A673 (cell line): ENCODE data around the gene LARGE1. TPM values are rescaled to one million over a fixed set of nuclear protein-coding genes. Genes with fewer than 3 reads are reported as not detected.

Experiments used
- BruUV-seq: library from RNA; stranded (reverse); fragments of 400-500 nt; replicated peaks from 2 replicates; lab custom pipeline; 2021; lab: Mats Ljungman, UMichigan
- CTCF ChIA-PET: fragments of 300-600 bp; sonication (Branson Sonifier 250); formaldehyde crosslinking; loops from one replicate; lab custom pipeline; 2022; ENCODE audit warnings: antibody characterized with exemption; lab: Charles Lee
- POLR2A ChIA-PET: fragments of 300-600 bp; sonication (Branson Sonifier 250); formaldehyde crosslinking; loops from one replicate; lab custom pipeline; 2022; ENCODE audit warnings: antibody characterized with exemption; ENCODE audit not compliant: low non-redundant PET; lab: Charles Lee
- DNase-seq: peaks from one replicate; pipeline ENCODE4 v3.0.0-alpha.2; 2015; ENCODE audit warnings: low spot score
- H3K27ac ChIP-seq: fragments of 200-600 bp; sonication (generic); 2 replicates; pipeline ENCODE4 v1.5.1; 2016; ENCODE audit warnings: mixed run types, low read depth, mild to moderate bottlenecking, mixed read lengths, antibody characterized with exemption, low read length; ENCODE audit not compliant: poor library complexity, severe bottlenecking
- H3K27me3 ChIP-seq: fragments of 200-600 bp; sonication (generic); replicated peaks from 2 replicates; pipeline ENCODE4 v1.6.1; 2017; ENCODE audit warnings: mixed run types, low read depth, mild to moderate bottlenecking, mixed read lengths, antibody characterized with exemption, low read length; ENCODE audit not compliant: insufficient read depth, poor library complexity
- H3K36me3 ChIP-seq: fragments of 200-600 bp; sonication (generic); 2 replicates; pipeline ENCODE4 v1.6.1; 2016; ENCODE audit warnings: mixed run types, mild to moderate bottlenecking, mixed read lengths, antibody characterized with exemption, low read length; ENCODE audit not compliant: insufficient read depth, poor library complexity, severe bottlenecking
- H3K4me1 ChIP-seq: fragments of 200-600 bp; sonication (generic); 2 replicates; pipeline ENCODE4 v1.6.1; 2017; ENCODE audit warnings: mixed run types, mild to moderate bottlenecking, mixed read lengths, antibody characterized with exemption, low read length; ENCODE audit not compliant: insufficient read depth, poor library complexity, severe bottlenecking
- H3K4me3 ChIP-seq: fragments of 200-600 bp; sonication (generic); 2 replicates; pipeline ENCODE4 v1.5.1; 2016; ENCODE audit warnings: low read depth, mixed run types, mild to moderate bottlenecking, mixed read lengths, low read length; ENCODE audit not compliant: poor library complexity, severe bottlenecking
- H3K9me3 ChIP-seq: fragments of 200-600 bp; sonication (generic); 2 replicates; pipeline ENCODE4 v1.6.1; 2016; ENCODE audit warnings: mixed run types, low read depth, mild to moderate bottlenecking, mixed read lengths, antibody characterized with exemption, low read length; ENCODE audit not compliant: poor library complexity, severe bottlenecking
- EZH2 ChIP-seq: fragments of 200-600 bp; sonication (generic); IDR thresholded peaks from 2 replicates; pipeline ENCODE4 v1.6.1; 2017; ENCODE audit warnings: borderline replicate concordance, low read depth, mild to moderate bottlenecking, mixed read lengths, antibody characterized with exemption, low read length; ENCODE audit not compliant: poor library complexity, severe bottlenecking
- intact Hi-C: fragments of 100-400 bp; cut with micrococcal nuclease; formaldehyde crosslinking; loops from one replicate; pipeline ENCODE4 v1.10.0; 2022; ENCODE audit not compliant: unreplicated experiment
- total RNA-seq: library from RNA; stranded (reverse); gene quantifications from 2 replicates; pipeline ENCODE4 v1.2.3, GENCODE V29; 2021
- TF ChIP-seq, protein P1 (sequence below): fragments of 300-800, 200-600 bp; sonication (generic); conservative IDR thresholded peaks from 2 replicates; pipeline ENCODE4 v1.5.1; 2017; ENCODE audit warnings: low read depth, mild to moderate bottlenecking, antibody characterized with exemption, low read length, moderate library complexity, mixed read lengths

The LARGE1 gene
- total RNA-seq, 1 experiment from 2014 or later, result not detected

DNA sequence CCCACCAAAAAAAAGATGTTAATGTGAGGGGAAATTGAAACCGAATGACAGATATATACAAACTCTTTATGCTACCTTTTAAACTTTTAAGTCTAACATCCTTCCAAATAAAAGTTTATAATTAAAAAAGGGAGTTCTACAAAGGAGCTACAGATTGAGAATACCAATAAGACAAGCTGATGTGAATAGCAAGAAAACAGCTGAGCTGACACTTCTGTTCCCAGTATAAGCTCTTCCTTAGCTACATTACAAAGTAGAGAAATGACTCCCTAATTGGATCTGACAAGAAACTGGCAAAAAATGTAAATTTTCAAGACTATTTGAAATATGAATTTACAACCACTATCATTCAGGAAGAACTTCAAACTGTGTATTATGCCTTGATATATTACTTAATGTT, 567.5 kb downstream of the LARGE1 start:
- no peak for DNase-seq
- TF ChIP-seq, protein P1, sequence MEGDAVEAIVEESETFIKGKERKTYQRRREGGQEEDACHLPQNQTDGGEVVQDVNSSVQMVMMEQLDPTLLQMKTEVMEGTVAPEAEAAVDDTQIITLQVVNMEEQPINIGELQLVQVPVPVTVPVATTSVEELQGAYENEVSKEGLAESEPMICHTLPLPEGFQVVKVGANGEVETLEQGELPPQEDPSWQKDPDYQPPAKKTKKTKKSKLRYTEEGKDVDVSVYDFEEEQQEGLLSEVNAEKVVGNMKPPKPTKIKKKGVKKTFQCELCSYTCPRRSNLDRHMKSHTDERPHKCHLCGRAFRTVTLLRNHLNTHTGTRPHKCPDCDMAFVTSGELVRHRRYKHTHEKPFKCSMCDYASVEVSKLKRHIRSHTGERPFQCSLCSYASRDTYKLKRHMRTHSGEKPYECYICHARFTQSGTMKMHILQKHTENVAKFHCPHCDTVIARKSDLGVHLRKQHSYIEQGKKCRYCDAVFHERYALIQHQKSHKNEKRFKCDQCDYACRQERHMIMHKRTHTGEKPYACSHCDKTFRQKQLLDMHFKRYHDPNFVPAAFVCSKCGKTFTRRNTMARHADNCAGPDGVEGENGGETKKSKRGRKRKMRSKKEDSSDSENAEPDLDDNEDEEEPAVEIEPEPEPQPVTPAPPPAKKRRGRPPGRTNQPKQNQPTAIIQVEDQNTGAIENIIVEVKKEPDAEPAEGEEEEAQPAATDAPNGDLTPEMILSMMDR, result no peak
- no peak for TF ChIP-seq EZH2
- H3K27ac ChIP-seq, result no peak overlapping the region
- ChIA-PET CTCF (no interaction called here), POLR2A (no interaction called here)
- H3K9me3 ChIP-seq, result no peaks in the 10 kb centered on the region
- H3K4me1 ChIP-seq, result no peaks in the 10 kb centered on the region
- BruUV-seq, result no TSS peak
- no peak overlapping the region for H3K4me3 ChIP-seq
- no peaks in the 10 kb centered on the region for H3K27me3 ChIP-seq
- H3K36me3 ChIP-seq, result no peaks in the 10 kb centered on the region
- intact Hi-C loops, result no loop called here

DNA sequence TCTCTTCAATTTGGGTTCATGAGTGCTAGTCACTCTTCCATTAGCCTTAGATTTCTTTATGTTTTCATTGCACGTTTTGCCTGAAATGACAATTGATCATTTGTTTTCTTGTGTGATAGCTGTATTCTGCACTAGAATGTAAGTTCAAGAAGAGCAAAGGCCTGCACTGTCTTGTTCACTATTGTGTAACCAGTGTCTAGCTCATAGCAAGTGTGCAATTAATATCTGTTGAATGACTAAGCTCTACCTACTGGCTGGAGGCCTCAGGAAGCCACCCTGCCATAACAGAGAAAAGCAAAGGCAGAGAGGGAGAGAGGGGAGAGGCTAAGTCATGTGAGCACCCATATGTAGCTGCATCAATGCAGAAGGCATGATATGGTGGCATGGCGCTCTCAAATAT, 569.3 kb downstream of the LARGE1 start:
- intact Hi-C loops, result no loop called here
- H3K9me3 ChIP-seq, result no peaks in the 10 kb centered on the region
- H3K36me3 ChIP-seq, result no peaks in the 10 kb centered on the region
- no peak for TF ChIP-seq EZH2
- TF ChIP-seq, protein P1, result no peak
- H3K27me3 ChIP-seq, result no peaks in the 10 kb centered on the region
- H3K4me1 ChIP-seq, result no peaks in the 10 kb centered on the region
- BruUV-seq, result no TSS peak
- ChIA-PET CTCF (no interaction called here), POLR2A (no interaction called here)
- no peak for DNase-seq
- H3K27ac ChIP-seq, result no peak overlapping the region
- no peak overlapping the region for H3K4me3 ChIP-seq

DNA sequence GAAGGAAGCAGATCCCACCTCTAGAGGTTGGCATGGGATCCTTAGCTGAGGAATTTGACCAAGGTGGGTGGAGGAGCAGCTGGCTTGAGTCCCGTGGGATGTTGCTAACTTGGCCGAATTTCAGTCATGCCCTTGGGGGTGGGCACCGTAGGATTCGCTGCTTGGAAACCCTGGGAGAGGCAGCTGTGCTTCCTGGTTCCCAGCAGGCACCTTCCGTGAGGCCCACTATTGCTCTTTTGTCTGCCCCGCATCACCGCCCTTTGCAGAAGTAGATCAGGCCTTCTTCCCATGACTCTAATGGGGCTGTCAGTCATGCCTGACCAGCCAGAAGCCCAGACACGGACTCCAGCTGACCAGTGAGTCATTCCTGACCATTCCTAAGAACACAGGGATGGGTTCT, 569.8 kb downstream of the LARGE1 start:
- H3K36me3 ChIP-seq, result no peaks in the 10 kb centered on the region
- BruUV-seq, result no TSS peak
- no peak overlapping the region for H3K4me3 ChIP-seq
- no peaks in the 10 kb centered on the region for H3K9me3 ChIP-seq
- no peak overlapping the region for H3K27ac ChIP-seq
- POLR2A ChIA-PET, result no interaction called here
- intact Hi-C loops, result no loop called here
- DNase-seq, result no peak
- H3K4me1 ChIP-seq, result no peaks in the 10 kb centered on the region
- CTCF ChIA-PET, result no interaction called here
- no peak for TF ChIP-seq EZH2
- TF ChIP-seq, protein P1, result no peak
- no peaks in the 10 kb centered on the region for H3K27me3 ChIP-seq
